HFFc6 (cell line): ENCODE results near the gene SLC23A1. TPM values are rescaled to one million over a fixed set of nuclear protein-coding genes. Genes with fewer than 3 reads are reported as not detected.
A peak's percentile ranks its signal among the peaks of the same experiment; 100 is the strongest.
"Not testable (repeated sequence)": the region's sequence is repeated elsewhere in the genome, so short reads cannot be mapped to it uniquely, and the experiment has no call there.

ENCODE experiments used
- DNase-seq: peaks from one replicate; pipeline ENCODE4 v3.0.0-alpha.2; 2018
- H3K27ac Mint-ChIP-seq: 2 replicates; pipeline ENCODE4 v1.8.0; 2020; ENCODE audit warnings: mild to moderate bottlenecking, mixed read lengths
- H3K27me3 Mint-ChIP-seq: 2 replicates; pipeline ENCODE4 v1.8.0; 2021; ENCODE audit warnings: mild to moderate bottlenecking, moderate library complexity, mixed read lengths; ENCODE audit not compliant: insufficient read depth
- H3K36me3 Mint-ChIP-seq: 2 replicates; pipeline ENCODE4 v1.8.0; 2021; ENCODE audit warnings: low read depth, mixed read lengths
- H3K4me1 Mint-ChIP-seq: 2 replicates; pipeline ENCODE4 v1.8.0; 2020; ENCODE audit warnings: low read depth, mixed read lengths
- H3K4me3 Mint-ChIP-seq: 2 replicates; pipeline ENCODE4 v1.8.0; 2020; ENCODE audit warnings: mild to moderate bottlenecking, moderate library complexity, mixed read lengths
- H3K9me3 Mint-ChIP-seq: 2 replicates; pipeline ENCODE4 v1.8.0; 2020; ENCODE audit warnings: mild to moderate bottlenecking, mixed read lengths
- total RNA-seq, 6 experiments: library from RNA; stranded (reverse); fragmentation: NEBNext Ultra II Directional; extraction: Animal tissue kit (Norgen Biotek cat#: 25700); gene quantifications; 2 replicates in 1 of 6; 3 replicates in 5 of 6; pipeline ENCODE4 v1.2.3, GENCODE V29; 2021
- TF ChIP-seq, protein P1 (sequence below): fragments of 200-600 bp; sonication (generic); IDR thresholded peaks from 2 replicates; pipeline ENCODE4 v1.5.0; 2021; ENCODE audit warnings: antibody characterized with exemption, mild to moderate bottlenecking

SLC23A1 gene
- total RNA-seq, 6 experiments from 2014 or later, result not detected

DNA sequence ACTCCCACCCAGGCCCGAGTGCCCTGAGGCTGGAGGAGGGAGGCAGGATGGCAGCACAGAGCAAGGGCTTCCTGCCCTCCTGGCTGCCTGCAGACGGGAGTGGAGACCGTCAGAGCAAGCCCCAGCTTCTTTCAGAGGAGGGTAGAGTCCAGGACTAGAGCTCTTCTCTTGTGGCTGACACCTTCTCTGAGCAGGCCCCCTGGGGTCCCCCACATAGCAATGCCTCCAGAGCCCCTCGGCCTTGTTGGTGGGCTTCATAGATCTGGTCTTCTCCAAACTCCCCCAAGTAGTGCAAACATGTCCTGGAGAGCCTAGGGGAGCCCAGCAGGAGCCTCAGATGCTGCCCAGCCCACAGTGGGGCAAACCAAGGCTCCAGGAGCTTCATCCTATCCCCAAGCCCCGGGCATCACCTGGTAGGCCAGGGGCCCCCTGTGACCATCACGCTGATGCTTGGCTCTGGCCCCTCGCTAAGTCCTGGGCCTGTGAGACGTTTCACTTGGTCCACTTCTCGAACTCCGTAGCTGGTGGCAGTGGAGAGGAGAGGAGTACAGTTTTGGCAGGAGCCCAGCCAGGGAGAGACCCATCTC lies 4.6 kb upstream of the SLC23A1 start:
- Mint-ChIP-seq H3K4me1 (peaks cover 44% of the 10 kb centered on the region), H3K36me3 (peaks cover 7% of the 10 kb centered on the region), H3K9me3 (peaks cover 5% of the 10 kb centered on the region; the same call in 1 of the 2 replicates), H3K4me3 (no peak overlapping the region), H3K27ac (no peak overlapping the region), H3K27me3 (peaks cover 3% of the 10 kb centered on the region)
- TF ChIP-seq, protein P1, sequence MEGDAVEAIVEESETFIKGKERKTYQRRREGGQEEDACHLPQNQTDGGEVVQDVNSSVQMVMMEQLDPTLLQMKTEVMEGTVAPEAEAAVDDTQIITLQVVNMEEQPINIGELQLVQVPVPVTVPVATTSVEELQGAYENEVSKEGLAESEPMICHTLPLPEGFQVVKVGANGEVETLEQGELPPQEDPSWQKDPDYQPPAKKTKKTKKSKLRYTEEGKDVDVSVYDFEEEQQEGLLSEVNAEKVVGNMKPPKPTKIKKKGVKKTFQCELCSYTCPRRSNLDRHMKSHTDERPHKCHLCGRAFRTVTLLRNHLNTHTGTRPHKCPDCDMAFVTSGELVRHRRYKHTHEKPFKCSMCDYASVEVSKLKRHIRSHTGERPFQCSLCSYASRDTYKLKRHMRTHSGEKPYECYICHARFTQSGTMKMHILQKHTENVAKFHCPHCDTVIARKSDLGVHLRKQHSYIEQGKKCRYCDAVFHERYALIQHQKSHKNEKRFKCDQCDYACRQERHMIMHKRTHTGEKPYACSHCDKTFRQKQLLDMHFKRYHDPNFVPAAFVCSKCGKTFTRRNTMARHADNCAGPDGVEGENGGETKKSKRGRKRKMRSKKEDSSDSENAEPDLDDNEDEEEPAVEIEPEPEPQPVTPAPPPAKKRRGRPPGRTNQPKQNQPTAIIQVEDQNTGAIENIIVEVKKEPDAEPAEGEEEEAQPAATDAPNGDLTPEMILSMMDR, result no peak
- no peak for DNase-seq

DNA sequence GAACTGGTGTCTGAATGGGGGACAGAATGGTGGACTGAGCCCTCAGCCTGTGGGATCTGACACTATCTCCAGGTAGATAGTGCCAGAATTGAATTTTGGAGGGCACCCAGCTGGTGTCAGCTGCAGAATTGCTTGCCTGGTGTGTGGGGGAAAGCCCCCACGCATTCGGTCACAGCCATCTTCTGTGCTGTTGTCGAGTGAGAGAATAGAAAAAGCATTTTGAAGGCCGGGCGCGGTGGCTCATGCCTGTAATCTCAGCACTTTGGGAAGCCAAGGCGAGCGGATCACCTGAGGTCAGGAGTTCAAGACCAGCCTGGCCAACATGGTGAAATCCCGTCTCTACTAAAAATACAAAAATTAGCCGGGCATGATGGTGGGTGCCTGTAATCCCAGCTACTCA lies 3.9 kb upstream of the SLC23A1 start:
- not testable (repeated sequence) for H3K27me3 Mint-ChIP-seq, H3K4me3 Mint-ChIP-seq, H3K9me3 Mint-ChIP-seq, H3K36me3 Mint-ChIP-seq, DNase-seq, H3K27ac Mint-ChIP-seq
- peaks cover 43% of the 10 kb centered on the region for H3K4me1 Mint-ChIP-seq

GRCh38 chr5:139386050-139386438 lies 2.9 kb upstream of the SLC23A1 start:
- TF ChIP-seq, protein P1, result no peak
- DNase-seq, result no peak
- Mint-ChIP-seq H3K4me3 (no peak overlapping the region), H3K4me1 (peaks cover 34% of the 10 kb centered on the region), H3K27ac (0 out of 2 replicates have a peak overlapping the region, but pooled peaks have one; percentile 81), H3K9me3 (no peaks in the 10 kb centered on the region), H3K36me3 (no peaks in the 10 kb centered on the region), H3K27me3 (no peaks in the 10 kb centered on the region; the same call in 1 of the 2 replicates)

DNA sequence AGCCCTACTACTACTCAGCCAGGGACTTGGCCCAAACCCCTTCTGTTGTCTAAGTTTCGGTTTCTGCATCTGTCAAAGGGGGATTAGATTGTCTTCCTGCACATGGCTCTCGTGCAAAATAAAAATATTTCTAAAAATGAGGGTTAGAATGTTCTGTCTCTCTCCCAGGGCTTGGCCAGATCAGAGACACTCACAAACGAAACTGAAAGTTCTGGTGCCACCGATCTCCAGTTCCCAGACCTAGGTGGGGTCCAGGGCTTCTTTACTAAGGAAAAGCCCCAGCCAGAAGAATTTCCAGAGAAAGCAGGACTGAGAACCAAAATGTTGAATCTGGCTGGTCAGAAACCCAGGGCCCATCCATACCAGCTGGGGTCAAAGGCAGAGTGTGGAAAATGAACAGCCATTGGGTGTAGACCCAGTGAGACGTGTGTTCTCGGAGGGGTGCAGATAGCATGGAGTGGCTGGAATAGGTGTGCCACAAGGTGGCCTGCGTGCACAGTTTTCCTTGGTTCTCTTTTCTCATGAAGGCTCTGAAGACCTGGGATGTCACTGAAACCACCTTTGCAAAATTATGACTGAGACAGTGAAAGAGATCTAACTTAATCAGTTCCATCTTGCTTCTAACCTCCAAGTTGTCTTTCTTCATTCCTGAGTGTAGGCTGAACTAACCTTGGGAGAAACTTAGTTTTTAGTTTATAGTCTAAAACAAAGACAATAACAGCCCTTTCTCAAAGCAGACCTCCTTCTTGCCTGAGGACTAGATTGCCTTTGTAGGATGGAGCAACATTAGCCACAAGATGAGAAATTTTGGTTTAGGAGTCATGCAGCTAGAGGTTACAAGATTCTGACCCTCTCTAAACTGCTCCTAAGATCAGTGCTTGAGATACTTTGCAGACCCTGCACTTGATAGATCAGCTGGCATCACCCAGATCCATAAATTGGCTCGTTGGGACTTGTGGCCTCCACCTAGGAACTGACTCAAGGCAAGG lies 2.3 kb upstream of the SLC23A1 start:
- Mint-ChIP-seq H3K27ac (peak overlapping the region; percentile 81; the same call in 1 of the 2 replicates), H3K36me3 (no peaks in the 10 kb centered on the region), H3K4me1 (peaks cover 27% of the 10 kb centered on the region), H3K27me3 (no peaks in the 10 kb centered on the region; the same call in 1 of the 2 replicates), H3K4me3 (peak overlapping the region; percentile 86), H3K9me3 (no peaks in the 10 kb centered on the region)
- DNase-seq, result no peak
- TF ChIP-seq, protein P1, result no peak; the same call in 1 of the 2 replicates

GRCh38 chr5:139384591-139385051 lies 1.5 kb upstream of the SLC23A1 start:
- H3K4me3 Mint-ChIP-seq, result peak overlapping the region; percentile 86; the same call in 1 of the 2 replicates
- TF ChIP-seq, protein P1, result no peak
- DNase-seq, result no peak
- H3K4me1 Mint-ChIP-seq, result peaks cover 22% of the 10 kb centered on the region
- H3K36me3 Mint-ChIP-seq, result no peaks in the 10 kb centered on the region
- no peak overlapping the region; the same call in 1 of the 2 replicates for H3K27ac Mint-ChIP-seq
- no peaks in the 10 kb centered on the region for H3K9me3 Mint-ChIP-seq
- no peaks in the 10 kb centered on the region; the same call in none of the 2 replicates for H3K27me3 Mint-ChIP-seq
